Esophagus (tissue), 2 donors: ENCODE data around the gene MBLAC1. TPM values are rescaled to one million over a fixed set of nuclear protein-coding genes. Genes with fewer than 3 reads are reported as not detected.

Experiments
- H3K27ac ChIP-seq, 2 donors: one replicate each; pipeline ENCODE4 v1.5.1; 2013; ENCODE audit warnings: low read depth in 2 of 2, mild to moderate bottlenecking in 2 of 2, inconsistent platforms in 1 of 2, low read length in 1 of 2, moderate library complexity in 1 of 2
- H3K27me3 ChIP-seq, 2 donors: one replicate each; pipeline ENCODE4 v1.6.1; 2013; ENCODE audit warnings: low read length in 2 of 2, control low read depth in 1 of 2, mild to moderate bottlenecking in 1 of 2; ENCODE audit not compliant: insufficient read depth in 2 of 2, control insufficient read depth in 1 of 2
- H3K36me3 ChIP-seq, 2 donors: one replicate each; pipeline ENCODE4 v1.6.1; 2013; ENCODE audit warnings: low read length in 1 of 2; ENCODE audit not compliant: control insufficient read depth in 2 of 2, insufficient read depth in 2 of 2
- H3K4me1 ChIP-seq, 2 donors: one replicate each; pipeline ENCODE4 v1.6.1; 2013; ENCODE audit warnings: low read length in 1 of 2; ENCODE audit not compliant: control insufficient read depth in 2 of 2, insufficient read depth in 2 of 2
- H3K4me3 ChIP-seq, 2 donors: one replicate each; pipeline ENCODE4 v1.5.1; 2013; ENCODE audit warnings: low read length in 2 of 2, mild to moderate bottlenecking in 2 of 2, low read depth in 1 of 2, moderate library complexity in 1 of 2
- H3K9me3 ChIP-seq, 2 donors: one replicate each; pipeline ENCODE4 v1.6.1; 2013; ENCODE audit warnings: mild to moderate bottlenecking in 2 of 2, low read depth in 1 of 2, low read length in 1 of 2, moderate library complexity in 1 of 2; ENCODE audit not compliant: control insufficient read depth in 2 of 2, insufficient read depth in 1 of 2
- WGBS, 2 donors: extraction: QIAGEN DNeasy Blood & Tissue Kit; methylation state at CpG; one replicate each; pipeline ENCODE4 v1.1.7; 2013; 5-methylcytosine and 5-hydroxymethylcytosine counted together
- polyA plus RNA-seq, 2 donors: library from polyadenylated mRNA; stranded (reverse); fragments of 200-250 nt; gene quantifications; one replicate each; pipeline ENCODE4 v1.2.3, GENCODE V29; 2013
- donor health status: healthy with polysubstance abuse.
- donor health status: Bipolar disorder and iron deficiency.

The MBLAC1 gene
- polyA plus RNA-seq, 2 donors = 2.7 to 3.7 TPM

DNA sequence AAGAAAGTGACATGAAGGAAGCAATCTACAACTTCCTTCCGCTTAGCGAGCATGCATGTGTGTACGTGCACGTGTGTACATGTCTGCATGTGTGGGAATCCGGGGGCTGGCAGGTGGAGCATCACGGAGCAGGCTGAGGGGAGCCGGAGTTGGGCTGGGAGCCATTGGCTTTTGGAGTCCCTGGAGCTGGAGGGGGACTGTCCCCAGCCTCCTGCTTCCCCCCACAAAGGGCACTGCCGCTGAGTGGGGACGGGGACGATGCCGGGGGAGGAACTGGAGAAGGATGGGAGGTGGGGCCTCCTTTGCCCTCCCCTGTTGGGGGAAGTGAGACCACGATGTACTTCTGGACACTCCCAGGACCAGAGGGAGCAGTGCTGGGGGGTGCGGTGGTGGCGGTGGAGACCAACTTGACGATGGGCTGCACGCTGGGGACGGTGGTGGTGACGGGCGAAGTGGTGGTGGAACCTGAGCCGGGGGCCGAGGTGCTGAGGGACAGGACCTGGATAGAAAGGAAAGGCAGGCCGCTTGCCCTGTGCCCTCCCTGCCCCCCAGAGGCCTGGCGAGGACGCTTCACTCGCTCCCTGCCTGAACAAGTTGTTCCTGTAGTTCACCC lies 19.5 kb upstream of the MBLAC1 start:
- Histone ChIP-seq H3K27ac (no peak overlapping the region), H3K4me3 (no peak overlapping the region), H3K9me3 (no peaks in the 10 kb centered on the region), H3K36me3 (peaks cover 0 to 51% of the 10 kb centered on the region in 2 donors), H3K4me1 (peaks cover 0 to 5% of the 10 kb centered on the region in 2 donors), H3K27me3 (no peaks in the 10 kb centered on the region)
- 78 to 82% methylated on average over 25 of the region's 25 CpGs for WGBS, 2 donors

DNA sequence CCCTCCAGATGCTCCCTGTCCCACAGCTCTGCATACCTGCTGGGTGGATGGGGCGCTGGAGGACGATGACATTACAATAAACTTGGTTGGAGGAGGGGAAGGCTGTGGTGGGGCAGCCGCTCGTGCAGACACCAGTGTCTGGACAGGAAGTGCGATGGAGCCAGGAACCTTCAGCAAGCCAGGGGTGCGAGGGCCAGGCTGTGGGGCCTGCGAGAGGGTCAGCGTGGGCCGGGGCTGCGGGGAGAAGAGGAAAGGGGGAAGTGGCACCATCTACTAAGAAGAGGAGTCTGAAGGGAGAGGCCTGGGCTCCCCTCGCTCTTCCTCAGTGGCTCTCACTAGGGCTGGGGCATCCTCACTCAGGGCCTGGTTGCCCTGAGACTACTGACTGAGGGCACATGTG lies 18.9 kb upstream of the MBLAC1 start:
- WGBS, 2 donors = 80 to 84% methylated on average over 9 to 11 of the region's 11 CpGs
- H3K27me3 ChIP-seq = no peaks in the 10 kb centered on the region
- H3K9me3 ChIP-seq = no peaks in the 10 kb centered on the region
- no peak overlapping the region for H3K27ac ChIP-seq
- no peaks in the 10 kb centered on the region for H3K4me1 ChIP-seq
- H3K36me3 ChIP-seq = peaks cover 0 to 51% of the 10 kb centered on the region in 2 donors
- H3K4me3 ChIP-seq = no peak overlapping the region

DNA sequence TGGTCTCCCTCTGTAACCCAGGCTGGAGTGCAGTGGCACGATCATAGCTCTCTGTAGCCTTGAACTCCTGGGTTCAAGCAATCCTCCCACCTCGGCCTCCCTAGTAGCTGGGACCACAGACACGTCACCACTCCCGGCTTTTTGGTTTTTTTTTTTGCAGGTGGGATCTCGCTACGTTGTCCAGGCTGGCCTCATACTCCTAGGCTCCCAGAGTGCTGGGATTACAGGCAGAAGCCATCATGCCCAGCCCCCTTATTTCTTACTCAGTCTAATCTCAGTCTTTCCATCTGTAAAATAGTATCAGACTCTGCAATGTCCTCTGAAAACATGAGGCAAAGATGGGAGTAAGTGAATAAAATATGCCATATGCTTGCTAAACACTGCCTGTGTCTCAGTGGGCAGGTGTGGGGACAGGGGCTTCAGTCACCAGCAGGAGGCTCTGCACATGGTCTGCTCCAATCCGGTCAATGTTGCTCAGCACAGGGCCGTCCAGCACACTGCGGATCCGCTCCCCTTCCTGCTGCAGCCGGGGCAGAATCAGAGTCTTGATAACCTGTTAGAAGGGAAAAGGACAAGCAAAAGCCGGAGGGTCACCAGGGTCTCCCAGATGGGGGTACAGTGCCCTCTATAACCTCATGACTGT lies 17.1 kb upstream of the MBLAC1 start:
- H3K36me3 ChIP-seq = peaks cover 0 to 58% of the 10 kb centered on the region in 2 donors
- H3K4me3 ChIP-seq = no peak overlapping the region
- 90 to 92% methylated on average over 12 of the region's 12 CpGs for WGBS, 2 donors
- H3K4me1 ChIP-seq = no peaks in the 10 kb centered on the region
- no peaks in the 10 kb centered on the region for H3K27me3 ChIP-seq
- H3K9me3 ChIP-seq = no peaks in the 10 kb centered on the region
- H3K27ac ChIP-seq = no peak overlapping the region

DNA sequence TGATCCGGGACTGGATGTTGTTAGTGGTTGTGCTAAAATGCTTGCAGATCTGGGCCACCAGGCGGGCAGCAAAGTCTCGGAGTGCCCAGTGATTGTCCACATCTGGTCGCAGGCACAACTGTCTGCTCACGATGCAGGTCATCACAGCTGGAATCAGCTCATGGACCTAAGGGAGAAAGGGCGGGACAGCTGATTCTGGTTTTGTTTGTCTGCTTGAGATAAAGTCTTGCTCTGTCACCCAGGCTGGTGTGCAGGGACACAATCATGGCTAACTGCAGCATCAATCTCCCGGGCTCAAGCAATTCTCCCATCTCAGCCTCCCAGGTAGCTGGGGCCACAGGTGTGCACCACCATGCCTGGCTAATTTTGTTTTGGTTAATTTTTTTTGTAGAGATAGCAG lies 15.6 kb upstream of the MBLAC1 start:
- Histone ChIP-seq H3K27ac (no peak overlapping the region), H3K4me1 (no peaks in the 10 kb centered on the region), H3K4me3 (no peak overlapping the region), H3K27me3 (no peaks in the 10 kb centered on the region), H3K36me3 (peaks cover 0 to 49% of the 10 kb centered on the region in 2 donors), H3K9me3 (no peaks in the 10 kb centered on the region)
- WGBS, 2 donors = 95 to 96% methylated on average over 7 of the region's 7 CpGs

DNA sequence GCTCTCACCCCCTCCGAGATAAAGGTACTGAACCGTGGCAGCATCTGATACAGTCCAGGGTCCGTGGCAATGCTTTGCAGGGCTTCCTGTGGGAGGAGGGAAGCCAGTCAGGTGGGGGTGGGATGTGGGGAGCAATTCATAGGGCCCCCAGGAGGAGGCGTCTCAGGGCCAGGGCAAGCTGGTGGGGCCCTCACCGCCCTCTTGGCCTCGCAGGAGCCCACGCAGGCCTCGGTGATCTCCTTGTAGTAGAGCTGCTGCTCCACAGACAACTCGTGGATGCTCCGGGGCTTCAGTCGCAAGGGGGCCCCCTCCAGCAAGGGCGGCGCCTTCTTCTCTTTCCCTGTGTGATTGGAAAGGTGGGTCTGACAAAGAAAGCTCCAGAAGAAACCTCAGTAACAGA lies 14.9 kb upstream of the MBLAC1 start:
- Histone ChIP-seq H3K36me3 (peaks cover 0 to 44% of the 10 kb centered on the region in 2 donors), H3K4me1 (no peaks in the 10 kb centered on the region), H3K4me3 (no peak overlapping the region), H3K9me3 (no peaks in the 10 kb centered on the region), H3K27me3 (no peaks in the 10 kb centered on the region), H3K27ac (no peak overlapping the region)
- 89 to 90% methylated on average over 13 of the region's 13 CpGs for WGBS, 2 donors

DNA sequence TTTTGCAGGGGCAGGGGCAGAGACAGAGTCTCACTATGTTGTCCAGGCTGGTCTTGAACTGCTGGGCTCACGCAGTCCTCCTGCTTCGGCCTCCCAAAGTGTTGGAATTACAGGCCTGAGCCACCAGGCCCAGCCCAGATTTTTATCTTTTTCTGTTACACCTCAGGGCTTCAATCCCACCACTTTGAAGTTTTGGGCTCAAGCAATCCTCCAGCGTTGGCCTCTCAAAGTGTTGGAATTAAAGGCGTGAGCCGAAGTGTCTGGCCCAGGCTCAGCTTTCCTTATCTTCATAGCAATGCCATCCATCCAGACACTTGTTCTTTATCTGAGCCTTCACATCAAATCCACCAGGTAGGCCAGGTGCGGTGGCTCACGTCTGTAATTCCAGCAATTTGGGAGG lies 11.7 kb upstream of the MBLAC1 start:
- 92% methylated on average over 7 of the region's 7 CpGs for WGBS, 2 donors
- Histone ChIP-seq H3K27me3 (no peaks in the 10 kb centered on the region), H3K4me3 (no peak overlapping the region), H3K27ac (no peak overlapping the region), H3K9me3 (no peaks in the 10 kb centered on the region), H3K36me3 (peaks cover 0 to 23% of the 10 kb centered on the region in 2 donors), H3K4me1 (no peaks in the 10 kb centered on the region)

DNA sequence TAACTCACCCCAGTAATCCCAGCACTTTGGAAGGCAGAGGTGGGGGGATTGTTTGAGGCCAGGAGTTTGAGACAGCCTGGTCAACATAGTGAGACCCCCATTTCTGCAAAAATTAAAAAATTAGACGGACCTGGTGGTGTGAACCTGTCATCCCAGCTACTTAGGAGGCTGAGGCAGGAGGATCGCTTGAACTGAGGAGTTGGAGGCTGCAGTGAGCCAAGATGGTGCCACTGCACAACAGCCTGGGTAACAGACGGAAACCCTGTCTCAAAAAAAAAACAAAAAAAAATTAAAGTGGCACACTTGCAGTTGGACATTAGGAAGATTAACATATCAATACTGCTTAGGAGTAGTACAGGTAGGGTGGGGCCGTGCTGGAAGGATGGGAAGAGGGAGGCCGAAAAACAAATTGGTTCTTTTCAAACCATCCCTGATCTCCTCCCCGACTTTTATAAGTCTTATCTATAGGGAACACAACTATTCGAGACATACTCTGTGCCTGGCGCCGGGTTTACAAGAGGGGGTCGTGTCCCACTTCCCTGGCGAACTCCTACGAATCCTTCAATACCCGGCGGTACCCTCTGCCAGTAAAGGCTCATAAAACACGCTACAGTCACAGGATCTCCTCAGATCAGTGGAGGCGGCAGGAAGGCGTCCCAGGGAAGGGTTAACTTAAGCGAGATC lies 8.2 kb upstream of the MBLAC1 start:
- Histone ChIP-seq H3K4me3 (peak overlapping the region; percentile 86 to 89), H3K27ac (peak overlapping the region; percentile 88 to 91)
- WGBS, 2 donors = 19 to 20% methylated on average over 18 of the region's 18 CpGs

DNA sequence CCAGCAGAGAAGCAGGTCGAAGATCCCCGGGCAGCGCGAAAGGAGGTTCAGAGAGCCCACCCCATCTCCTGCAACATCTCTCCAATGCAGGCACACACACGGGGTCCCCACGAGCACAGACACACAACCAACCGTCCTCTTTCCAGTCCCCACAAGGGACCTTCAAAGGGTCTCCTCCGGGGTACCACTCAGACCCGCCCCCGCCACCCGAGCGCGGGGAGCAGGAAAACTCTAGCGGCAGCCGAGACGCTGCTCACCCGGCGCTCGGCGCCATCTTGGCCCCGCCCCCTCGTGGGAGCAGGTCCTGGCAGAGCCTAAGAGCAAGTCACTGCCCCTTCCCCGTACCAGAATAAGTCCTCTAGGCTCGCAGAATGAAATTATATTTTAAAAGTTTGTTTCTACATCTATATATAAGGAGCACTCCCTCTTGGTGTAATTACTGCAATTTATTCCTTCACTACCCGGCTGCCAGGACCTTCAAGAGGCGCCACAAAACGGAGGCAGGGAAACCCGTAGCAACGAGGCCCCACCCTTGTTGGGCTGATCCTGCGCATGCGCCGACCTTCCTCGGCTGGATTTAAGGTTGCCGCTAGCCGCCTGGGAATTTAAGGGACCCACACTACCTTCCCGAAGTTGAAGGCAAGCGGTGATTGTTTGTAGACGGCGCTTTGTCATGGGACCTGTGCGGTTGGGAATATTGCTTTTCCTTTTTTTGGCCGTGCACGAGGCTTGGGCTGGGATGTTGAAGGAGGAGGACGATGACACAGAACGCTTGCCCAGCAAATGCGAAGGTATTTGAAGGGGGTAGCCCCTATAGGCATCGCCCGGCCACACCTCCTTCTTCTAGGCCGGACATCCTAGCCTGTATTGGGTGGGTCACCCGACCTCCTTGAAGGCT lies 7.4 kb upstream of the MBLAC1 start, which contains the start of the genes CNPY4 and TAF6:
CNPY4 (plus strand) TSS at position 563 of the 898 bp plus-strand sequence; CDS start at position 674, 111 bp downstream.
TAF6 (minus strand) TSS at position 287 of the 898 bp plus-strand sequence. CDS start 5,149 bp downstream, outside the sequence.
- Histone ChIP-seq H3K27ac (peak within 1 kb of the TSS; percentile 88 to 91), H3K4me1 (no peaks in the 10 kb centered on the region), H3K27me3 (no peaks in the 10 kb centered on the region), H3K4me3 (peak within 1 kb of the TSS; percentile 86 to 89), H3K36me3 (no peaks in the 10 kb centered on the region), H3K9me3 (no peaks in the 10 kb centered on the region)
- WGBS, 2 donors = 0 to 1% methylated on average over 49 of the region's 49 CpGs

More for the DNA sequence above, 8.2 kb upstream of the MBLAC1 start:
- no peaks in the 10 kb centered on the region for H3K9me3 ChIP-seq
- H3K4me1 ChIP-seq = no peaks in the 10 kb centered on the region
- peaks cover 0 to 6% of the 10 kb centered on the region in 2 donors for H3K36me3 ChIP-seq
- H3K27me3 ChIP-seq = no peaks in the 10 kb centered on the region
